DND-41 (cell line): ENCODE measurements around the gene SIDT2.

Experiments used
- EZH2 ChIP-seq: IDR thresholded peaks from 3 replicates; pipeline ENCODE4 v1.6.1; 2012; ENCODE audit warnings: borderline replicate concordance, low read depth, mild to moderate bottlenecking, moderate library complexity, low read length, inconsistent platforms; ENCODE audit not compliant: severe bottlenecking
- TF ChIP-seq, protein P1 (sequence below): IDR thresholded peaks from 2 replicates; pipeline ENCODE4 v1.5.1; 2012; ENCODE audit warnings: borderline replicate concordance, low read length, moderate library complexity, mild to moderate bottlenecking; ENCODE audit not compliant: poor library complexity, severe bottlenecking; ENCODE audit errors: extremely low read depth

DNA sequence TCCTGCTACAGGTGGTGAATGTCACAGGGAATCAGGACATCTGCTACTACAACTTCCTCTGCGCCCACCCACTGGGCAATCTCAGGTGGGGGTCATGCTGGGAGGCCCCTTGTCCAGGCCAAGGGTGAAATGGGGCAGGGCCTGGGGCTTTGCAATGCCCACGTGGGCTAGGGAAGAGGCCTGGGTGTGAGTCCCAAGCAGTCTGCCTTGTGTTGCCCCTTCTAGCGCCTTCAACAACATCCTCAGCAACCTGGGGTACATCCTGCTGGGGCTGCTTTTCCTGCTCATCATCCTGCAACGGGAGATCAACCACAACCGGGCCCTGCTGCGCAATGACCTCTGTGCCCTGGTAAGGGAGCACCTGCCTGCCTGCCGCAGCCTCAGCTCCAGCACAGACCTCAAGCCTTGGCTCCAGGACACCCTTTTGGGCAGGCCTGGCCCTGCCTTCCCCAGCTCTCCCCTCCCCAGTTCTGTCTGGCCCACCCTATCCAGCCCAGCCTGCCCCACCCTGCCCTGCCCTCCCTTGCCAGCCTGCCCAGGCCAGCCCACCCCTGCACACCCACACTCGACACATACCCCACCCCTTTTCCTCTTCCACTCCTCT lies 11.5 kb downstream of the SIDT2 start:
- TF ChIP-seq, protein P1, sequence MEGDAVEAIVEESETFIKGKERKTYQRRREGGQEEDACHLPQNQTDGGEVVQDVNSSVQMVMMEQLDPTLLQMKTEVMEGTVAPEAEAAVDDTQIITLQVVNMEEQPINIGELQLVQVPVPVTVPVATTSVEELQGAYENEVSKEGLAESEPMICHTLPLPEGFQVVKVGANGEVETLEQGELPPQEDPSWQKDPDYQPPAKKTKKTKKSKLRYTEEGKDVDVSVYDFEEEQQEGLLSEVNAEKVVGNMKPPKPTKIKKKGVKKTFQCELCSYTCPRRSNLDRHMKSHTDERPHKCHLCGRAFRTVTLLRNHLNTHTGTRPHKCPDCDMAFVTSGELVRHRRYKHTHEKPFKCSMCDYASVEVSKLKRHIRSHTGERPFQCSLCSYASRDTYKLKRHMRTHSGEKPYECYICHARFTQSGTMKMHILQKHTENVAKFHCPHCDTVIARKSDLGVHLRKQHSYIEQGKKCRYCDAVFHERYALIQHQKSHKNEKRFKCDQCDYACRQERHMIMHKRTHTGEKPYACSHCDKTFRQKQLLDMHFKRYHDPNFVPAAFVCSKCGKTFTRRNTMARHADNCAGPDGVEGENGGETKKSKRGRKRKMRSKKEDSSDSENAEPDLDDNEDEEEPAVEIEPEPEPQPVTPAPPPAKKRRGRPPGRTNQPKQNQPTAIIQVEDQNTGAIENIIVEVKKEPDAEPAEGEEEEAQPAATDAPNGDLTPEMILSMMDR: no peak
- no peak for TF ChIP-seq EZH2
